Left kidney (tissue), 8 donors: Measurements from ENCODE around the gene ECM1. TPM values are rescaled to one million over a fixed set of nuclear protein-coding genes. Genes with fewer than 3 reads are reported as not detected.

ENCODE experiments used
- DNase-seq: peaks from one replicate; pipeline ENCODE4 v3.0.0-alpha.2; 2013
- long read RNA-seq, 8 donors: transcript quantifications; one replicate each; lab custom pipeline, GENCODE V29; 2026
- polyA plus RNA-seq: library from polyadenylated mRNA; unstranded; fragments of 120-200 nt; gene quantifications from one replicate; pipeline ENCODE4 v1.2.1, GENCODE V29; 2013; ENCODE audit not compliant: insufficient read length

The ECM1 gene
- polyA plus RNA-seq, result 11.9 TPM
- long read RNA-seq, donor 1, partial matches to known transcripts, result 8 of 8 reads
- long read RNA-seq, donor 1, other reads (novel, unspliced or antisense), result 0 of 8 reads
- long read RNA-seq, donor 2, partial matches to known transcripts, result 0 of 1 reads
- long read RNA-seq, donor 2, other reads (novel, unspliced or antisense), result 0 of 1 reads
- long read RNA-seq, donor 3, partial matches to known transcripts, result 0 of 1 reads
- long read RNA-seq, donor 3, other reads (novel, unspliced or antisense), result 0 of 1 reads
- long read RNA-seq, donor 4, result 0 reads
- long read RNA-seq, donor 5, partial matches to known transcripts, result 6 of 7 reads
- long read RNA-seq, donor 5, other reads (novel, unspliced or antisense), result 0 of 7 reads
- long read RNA-seq, donor 6, partial matches to known transcripts, result 0 of 1 reads
- long read RNA-seq, donor 6, other reads (novel, unspliced or antisense), result 0 of 1 reads
- long read RNA-seq, donor 7, partial matches to known transcripts, result 7 of 8 reads
- long read RNA-seq, donor 7, other reads (novel, unspliced or antisense), result 0 of 8 reads
- long read RNA-seq, donor 8, partial matches to known transcripts, result 0 of 1 reads
- long read RNA-seq, donor 8, other reads (novel, unspliced or antisense), result 0 of 1 reads

GRCh38 chr1:150507912-150508864 lies at the start of gene ECM1:
ECM1 (plus strand) TSS chr1:150508109; CDS start chr1:150508210, 101 bp downstream.
- no peak for DNase-seq

GRCh38 chr1:150464422-150464826 lies 43.5 kb upstream of the ECM1 start:
- DNase-seq, result peak; percentile 43

GRCh38 chr1:150466964-150467363 lies 40.9 kb upstream of the ECM1 start:
- DNase-seq, result no peak

- DNase-seq, result no peak
These were observed 38.6 kb upstream of the ECM1 start for GRCh38 chr1:150469291-150469690.

GRCh38 chr1:150472601-150473200 lies 35.2 kb upstream of the ECM1 start:
- DNase-seq, result no peak

- DNase-seq, result no peak
These were observed 34.2 kb upstream of the ECM1 start for GRCh38 chr1:150473659-150474058.

GRCh38 chr1:150474869-150475268 lies 33.0 kb upstream of the ECM1 start:
- DNase-seq, result no peak

- DNase-seq, result no peak
These were observed 31.2 kb upstream of the ECM1 start for GRCh38 chr1:150476754-150477153.

- DNase-seq, result no peak
These were observed 30.6 kb upstream of the ECM1 start for GRCh38 chr1:150477320-150477719.

- DNase-seq, result no peak
These were observed 30.2 kb upstream of the ECM1 start for GRCh38 chr1:150477733-150478132.

GRCh38 chr1:150479370-150479769 lies 28.5 kb upstream of the ECM1 start:
- no peak for DNase-seq

GRCh38 chr1:150479927-150480352 lies 28.0 kb upstream of the ECM1 start:
- DNase-seq, result no peak

- DNase-seq, result no peak
These were observed 23.5 kb upstream of the ECM1 start for GRCh38 chr1:150484431-150484830.

GRCh38 chr1:150484861-150485260 lies 23.0 kb upstream of the ECM1 start:
- no peak for DNase-seq

- DNase-seq, result peak; percentile 99
These were observed 20.7 kb upstream of the ECM1 start, which contains the start of gene TARS2 for GRCh38 chr1:150486966-150487762. TARS2 (plus strand) TSS chr1:150487419; CDS start chr1:150487451, 32 bp downstream.

- DNase-seq, result no peak
These were observed 20.2 kb upstream of the ECM1 start for GRCh38 chr1:150487763-150488115.

- DNase-seq, result no peak
These were observed 14.7 kb upstream of the ECM1 start for GRCh38 chr1:150493175-150493574.

GRCh38 chr1:150498342-150498741 lies 9.6 kb upstream of the ECM1 start:
- DNase-seq, result no peak

GRCh38 chr1:150505431-150505830 lies 2.5 kb upstream of the ECM1 start:
- no peak for DNase-seq

- DNase-seq, result no peak
These were observed 1.1 kb downstream of the ECM1 start for GRCh38 chr1:150508982-150509381.

- DNase-seq, result no peak
These were observed 3.6 kb downstream of the ECM1 start for GRCh38 chr1:150511551-150511950.
